ENCODE data around the gene PEMT.

PEMT gene

DNA sequence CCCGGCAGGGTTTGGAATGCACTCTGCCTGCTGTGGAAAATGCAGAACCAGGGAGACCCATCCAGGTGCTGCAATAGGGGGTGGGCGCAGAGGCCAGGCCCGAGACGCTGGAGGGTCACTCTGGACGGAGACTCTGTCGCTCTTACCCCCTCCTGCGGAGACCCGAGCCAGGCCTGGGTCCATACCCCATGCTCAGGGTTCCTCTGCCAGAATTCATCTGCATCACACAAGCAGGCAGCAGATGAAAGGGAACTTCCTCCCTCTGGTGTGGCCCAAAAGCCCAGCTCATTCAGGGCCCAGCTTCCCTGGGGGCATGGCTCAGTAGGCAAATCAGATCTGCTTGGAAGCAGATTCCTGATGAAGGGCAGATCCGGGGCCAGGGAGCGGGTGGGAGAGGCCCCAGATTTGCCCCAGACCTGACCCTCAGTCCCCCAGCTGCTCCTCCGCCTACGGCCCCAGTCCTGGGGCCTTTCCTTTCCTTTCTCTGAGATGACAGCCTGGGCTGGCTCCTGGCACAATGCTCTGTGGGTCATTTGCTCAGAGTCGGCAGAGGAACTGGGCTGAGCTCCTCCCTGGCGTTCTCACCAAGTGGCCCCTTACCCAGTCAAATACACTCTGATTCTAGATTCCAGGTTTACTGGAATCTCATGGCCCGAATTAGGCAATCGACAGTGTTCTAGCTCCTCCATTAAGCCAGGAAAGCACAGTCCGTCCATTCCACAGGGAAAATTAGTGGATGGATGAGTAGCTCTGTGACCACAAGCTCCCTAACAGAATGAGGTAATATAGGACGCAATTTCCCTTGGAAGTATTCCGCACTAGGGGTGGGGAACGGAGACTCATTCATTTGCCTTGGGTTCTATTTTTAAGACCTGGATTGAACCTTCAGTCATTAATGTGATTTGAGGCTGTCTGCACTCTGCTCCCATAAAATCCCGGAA lies 76.2 kb downstream of the PEMT start:
- DNase-seq (ENCODE audit: low spot score), result no peak

DNA sequence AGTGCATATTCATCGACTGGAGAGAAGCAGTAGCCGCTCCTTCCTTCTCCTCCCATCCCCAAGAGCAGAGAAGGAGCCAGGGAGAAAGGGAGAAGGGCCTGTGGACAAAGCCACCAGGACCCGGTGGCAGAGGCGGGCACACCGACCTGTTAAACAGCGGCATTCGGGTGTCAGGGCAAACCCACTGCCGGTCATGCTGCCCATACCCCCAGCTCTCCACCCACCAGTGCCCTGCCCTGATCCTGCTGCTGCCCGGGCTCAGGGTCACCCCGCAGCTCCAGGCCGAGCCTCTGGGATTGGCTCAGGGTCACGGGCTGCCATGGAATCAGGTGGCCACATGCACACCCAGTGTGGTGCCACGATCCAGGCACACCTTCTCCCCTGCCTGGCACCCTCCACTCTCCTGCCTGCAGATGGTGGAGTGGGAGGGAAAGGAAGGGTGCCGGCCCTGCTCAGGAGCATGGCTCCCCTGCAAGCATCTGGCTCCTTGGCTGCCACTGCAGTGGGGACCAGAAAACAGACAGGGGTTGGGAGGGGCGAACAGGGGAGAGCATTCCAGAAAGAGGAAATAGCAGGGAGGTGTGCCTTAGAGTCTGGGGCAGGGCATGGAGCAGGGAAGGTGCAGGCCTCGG lies 77.0 kb downstream of the PEMT start:
- no peak for DNase-seq (ENCODE audit: low spot score)

DNA sequence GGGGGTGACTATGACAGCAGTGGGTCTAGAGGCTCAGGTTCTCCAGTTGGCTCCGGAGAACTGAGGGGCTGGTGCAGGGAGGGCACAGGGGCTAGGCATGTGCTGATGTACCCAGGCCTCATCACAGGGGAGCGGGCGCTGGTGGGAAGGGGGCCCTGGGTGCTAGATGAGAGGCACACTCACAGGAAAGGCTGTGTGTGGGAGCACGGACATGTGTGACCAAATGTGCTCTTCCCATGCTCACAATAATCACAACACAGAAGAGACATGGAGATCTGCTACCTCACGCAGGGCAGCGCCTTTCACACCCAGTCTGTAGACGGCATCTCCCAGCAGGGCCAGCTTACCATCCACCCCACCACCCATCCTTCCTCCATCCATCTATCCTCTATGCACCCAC lies 77.9 kb downstream of the PEMT start:
- DNase-seq (ENCODE audit: low spot score), result no peak

DNA sequence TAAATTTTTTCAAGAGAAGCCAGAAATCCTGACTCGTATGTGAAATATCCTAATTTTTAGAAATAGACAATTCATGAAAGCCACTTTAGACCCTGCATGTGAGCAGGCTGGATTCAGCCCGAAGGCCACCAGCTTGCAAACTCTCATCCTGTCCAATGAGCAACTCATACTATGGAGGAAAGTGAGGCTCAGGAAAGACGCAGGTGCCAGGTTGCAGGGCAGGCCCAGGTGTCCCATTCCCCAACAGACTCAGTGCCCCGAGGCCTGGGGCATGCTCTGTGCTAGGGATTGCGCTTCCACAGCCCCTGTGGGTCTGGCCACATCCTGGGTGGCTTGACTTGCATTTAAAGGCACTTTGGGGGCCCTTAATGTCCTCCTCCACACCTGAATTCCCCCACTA lies 78.6 kb downstream of the PEMT start:
- no peak for DNase-seq (ENCODE audit: low spot score)

DNA sequence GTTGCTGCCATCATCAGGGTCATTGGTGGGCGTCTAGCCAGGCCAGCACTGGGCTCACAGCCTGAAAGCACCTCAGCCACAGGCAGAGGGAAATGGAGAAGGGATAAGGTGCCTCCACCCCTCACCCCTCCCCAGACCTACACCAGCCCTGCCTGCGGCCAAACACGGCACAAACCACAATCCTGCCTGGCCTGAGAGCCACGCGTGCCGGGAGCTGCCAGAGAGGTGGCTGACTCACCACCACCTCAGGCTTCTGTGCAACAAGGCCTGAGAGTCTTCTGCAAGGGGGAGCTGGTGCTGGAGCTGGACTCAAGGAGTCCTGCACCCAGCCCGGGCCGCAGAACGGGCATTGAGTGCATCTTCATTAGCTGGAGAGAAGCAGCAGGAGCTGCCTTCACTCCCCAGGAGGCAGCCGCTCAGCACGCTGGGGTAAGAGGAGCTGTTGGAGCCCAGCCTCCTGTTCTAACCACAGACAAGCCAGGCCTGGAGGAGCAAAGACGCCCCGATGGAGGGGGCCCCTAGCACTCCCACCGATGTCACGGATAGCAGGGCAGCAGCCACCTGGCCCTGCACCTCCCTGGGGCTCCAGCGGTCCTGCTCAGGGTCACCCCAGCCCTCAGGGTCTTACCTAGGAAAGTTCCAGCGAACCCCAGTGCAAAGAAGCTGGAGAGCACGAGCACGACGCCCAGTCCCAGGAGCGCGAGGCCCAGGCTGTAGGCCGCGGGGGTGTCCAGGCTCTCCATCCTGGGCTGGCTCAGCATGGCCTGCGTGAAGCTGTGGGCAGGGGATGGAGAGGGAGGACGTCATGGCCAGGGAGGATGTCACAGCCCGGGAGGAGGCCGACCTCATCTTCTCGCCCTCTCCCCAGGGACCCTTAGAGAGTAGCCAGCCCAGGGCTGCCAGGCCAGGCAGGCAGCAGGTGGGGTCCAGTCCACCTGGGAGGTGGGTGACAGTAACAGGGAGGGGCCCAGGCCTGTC lies 79.3 kb downstream of the PEMT start:
- DNase-seq (ENCODE audit: low spot score), result peak; percentile 97

DNA sequence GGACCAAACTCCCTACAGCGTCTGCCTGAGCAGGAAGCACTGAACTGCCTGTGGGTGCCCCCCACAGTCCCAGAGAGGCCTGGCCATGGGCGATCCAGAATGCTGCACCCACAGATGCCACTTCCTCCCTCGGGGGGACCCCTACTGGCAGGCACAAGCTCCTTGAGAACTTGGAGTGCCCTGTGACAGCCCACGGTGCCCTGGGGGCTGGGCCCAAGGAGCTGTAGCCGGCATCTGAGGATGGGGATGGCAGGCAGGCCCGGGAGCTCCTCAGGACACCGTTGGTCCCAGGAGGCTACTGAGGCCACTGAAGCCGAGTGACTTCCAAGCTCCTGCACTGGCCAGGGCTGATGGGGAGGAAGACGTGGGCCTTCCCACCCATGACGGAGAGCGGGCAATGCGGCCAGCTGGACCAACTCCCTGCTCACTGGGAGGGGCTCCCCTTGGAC lies 80.2 kb downstream of the PEMT start:
- DNase-seq (ENCODE audit: low spot score), result no peak

DNA sequence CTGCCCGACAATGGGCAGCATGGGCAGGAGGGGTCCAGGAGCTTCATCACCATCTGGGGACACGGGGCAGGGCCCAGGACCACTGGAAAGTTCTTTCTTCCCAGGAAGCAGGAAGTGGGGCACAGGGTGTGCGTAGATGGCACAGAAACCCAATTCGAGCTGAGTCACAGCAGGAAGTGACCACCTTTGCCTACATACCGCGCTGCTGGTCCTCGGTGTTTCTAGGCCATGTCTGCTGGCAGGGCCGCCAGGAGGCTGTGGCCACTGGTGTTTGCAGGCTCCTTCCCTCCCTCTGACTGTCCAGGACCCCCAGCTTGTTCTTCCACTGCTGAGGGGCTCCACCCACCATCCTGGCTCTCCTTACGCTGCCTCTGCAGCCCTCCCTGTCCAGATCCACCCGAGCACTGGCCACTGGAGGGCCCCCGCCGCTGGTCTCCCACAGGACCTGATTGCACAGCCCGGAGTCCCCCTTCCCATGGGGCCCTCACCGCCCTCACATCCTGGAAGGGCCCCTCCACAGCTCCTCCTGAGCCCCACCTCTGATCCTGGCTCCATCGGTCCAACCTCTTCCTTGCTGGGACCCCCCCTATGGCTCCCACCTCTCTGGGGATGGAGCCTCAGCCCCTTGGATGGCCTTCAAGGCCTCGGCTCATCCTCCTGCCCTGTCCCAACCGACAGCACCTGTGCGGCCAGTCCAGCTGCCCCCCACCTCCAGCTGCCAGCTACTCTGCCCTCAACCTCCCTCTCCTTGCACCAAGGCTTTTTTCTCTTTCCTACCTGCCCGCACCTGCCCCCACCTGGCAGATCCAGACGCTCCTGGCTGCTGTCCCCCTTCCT lies 80.8 kb downstream of the PEMT start:
- no peak for DNase-seq (ENCODE audit: low spot score)

DNA sequence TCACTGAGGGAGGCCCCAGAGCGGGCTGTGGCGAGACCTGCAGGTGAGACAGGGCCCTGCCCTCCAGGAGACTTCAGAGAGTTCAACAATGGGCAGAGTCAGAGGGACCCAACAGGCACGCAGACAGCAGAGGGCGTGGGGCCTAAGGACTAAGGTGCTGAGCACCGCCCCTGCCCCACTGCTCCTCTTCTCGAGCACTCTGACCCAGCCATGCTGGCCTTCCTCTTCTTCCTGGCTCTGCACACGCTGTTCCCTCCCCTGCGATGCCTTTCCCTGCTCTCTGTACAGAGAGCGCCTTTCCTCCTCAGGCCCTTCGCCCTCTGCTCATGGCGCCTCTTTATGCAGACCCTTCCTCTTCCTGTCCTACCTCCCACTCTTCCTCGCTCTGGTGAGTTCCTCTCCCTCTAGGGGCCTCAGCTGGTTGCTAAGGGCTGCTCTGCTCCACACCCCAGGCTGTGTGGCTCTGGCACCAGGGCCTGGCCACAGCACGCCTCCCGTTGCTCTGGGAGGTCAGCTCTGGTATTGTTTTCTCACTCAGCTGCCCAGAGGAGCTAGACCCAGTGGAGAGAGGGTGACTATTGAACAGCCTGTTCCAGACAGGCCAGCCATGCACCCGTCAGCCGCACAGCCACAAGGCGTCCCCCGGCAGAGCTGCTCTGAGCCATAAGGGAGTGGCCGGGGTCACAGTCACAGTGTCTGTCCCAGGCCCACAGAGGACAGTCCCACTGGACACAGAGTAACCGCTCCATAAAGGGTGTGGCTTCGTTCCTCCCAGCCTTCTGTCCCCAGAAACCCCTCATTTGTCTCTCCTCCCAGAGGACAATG lies 81.7 kb downstream of the PEMT start:
- no peak for DNase-seq (ENCODE audit: low spot score)

DNA sequence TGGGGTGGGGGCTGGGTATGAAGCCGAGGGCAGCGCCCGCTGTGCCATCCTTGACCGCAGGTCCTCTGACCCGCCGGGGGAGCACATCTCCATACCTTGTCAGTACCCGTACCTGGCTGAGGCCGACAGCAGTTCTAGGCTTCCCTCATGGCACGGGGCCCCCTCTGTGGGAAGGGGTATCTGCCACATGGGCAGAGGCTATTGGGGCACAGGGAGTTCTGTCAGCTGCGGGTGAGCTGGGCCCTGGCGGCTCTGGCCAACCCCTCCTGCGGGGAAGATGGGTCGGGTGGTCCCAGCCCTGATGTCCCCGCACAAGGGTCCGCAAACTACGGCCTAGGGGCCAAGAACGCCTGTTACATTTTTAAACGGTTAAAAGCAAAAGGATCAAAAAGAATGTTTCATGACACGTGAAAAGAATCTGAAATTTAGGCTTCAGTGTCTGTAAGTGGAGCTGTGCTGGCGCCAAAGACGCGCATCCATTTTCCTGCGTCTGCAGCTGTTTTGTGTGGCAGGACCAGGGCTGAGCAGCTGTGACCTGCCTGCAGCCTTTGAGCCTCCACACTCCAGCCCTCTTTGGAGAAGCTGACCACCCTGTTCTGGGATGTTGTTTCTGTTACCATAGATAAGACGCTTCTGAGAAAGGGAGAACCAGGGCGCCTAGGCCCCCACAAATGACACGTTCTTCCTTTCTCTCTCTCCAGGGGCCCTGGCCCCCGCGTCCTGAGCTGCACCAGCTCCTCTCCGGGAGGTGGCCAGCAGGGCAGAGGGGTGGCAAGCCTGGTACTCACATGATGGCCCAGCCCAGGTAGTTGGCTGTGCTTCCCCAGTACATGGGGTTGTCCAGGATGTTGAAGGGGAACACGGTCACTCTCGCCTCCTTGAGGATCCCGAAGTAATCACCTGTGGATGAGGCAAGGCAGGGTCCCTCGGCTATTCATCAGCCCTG lies 82.6 kb downstream of the PEMT start:
- DNase-seq (ENCODE audit: low spot score), result no peak

DNA sequence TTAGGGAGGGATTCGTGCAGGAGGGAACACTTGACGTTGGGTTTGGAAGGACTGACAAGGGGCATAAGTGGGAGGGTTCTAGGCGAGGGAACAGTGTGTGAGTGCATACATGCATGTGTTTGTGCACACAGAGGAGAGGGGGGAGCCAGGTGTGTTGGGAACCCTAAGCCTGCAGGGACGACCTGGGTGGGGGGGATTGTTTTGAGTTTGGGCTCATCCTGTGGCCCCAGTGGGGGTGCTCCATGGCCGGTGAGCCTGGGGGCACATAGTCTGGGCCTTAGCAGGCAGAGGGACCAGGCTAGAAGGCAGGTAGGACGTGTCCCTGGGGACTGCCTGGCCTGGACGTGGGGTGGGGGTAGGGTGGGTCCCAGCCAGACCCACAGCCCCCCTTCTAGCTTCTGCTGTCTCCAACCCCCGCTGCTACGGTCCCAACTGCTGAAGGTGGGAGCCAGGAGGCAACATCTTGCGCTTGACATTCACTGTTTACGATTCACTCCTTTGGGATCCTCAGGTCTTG lies 83.4 kb downstream of the PEMT start:
- no peak for DNase-seq (ENCODE audit: low spot score)

DNA sequence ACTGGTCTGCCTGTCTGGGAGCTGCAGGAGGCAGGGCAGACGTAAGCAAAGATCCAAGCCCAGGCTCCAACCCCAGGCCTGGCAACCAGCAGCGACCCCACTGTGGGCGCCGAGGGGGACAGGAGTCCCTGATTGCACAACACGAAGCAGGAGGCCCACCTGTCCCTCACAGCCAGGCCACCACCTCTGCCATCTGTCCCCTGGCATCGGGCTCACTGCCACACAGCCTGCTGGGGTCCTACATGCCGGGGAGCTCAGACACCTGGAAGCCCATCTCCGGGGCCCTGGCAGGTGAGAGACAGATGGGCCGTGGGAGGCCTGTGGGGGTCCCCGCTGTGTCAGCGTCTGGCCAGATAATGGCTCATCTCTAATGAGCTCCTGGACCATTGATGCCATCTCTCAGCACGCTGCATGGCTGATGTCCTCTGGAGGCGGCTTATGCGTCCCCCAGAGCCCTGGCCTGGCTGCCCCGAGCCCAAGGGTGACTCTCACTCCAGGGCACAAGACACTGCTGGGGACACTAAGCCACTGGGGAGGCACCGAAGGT lies 84.0 kb downstream of the PEMT start:
- no peak for DNase-seq (ENCODE audit: low spot score)

DNA sequence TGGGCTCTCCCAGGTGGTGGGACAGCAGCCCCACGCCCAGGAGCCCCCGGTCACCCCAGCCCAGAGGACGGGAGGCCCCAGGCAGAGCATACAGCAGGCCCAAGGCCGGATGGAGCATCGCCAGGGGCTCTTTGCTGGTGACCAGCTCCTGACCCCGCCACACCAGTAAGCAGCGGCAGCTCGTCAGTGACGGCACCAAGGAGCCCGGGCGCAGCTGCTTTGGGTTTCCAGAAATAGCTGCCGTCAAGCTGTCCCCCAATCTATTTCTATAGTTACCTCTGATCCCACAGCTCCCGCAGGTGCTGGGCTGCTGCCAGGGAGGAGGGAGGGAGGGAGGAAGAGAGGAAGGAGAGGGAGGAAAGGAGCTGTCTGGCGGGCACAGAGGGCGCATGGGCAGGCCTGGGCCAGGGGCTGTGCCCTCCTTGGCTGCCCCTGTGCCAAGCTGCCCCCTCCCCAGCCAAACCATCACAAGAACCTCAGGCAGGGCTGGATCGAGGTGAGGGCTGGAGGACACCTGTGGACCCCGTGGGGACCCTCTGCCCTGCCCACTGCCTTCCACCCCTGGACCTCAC lies 84.5 kb downstream of the PEMT start:
- no peak for DNase-seq (ENCODE audit: low spot score)

DNA sequence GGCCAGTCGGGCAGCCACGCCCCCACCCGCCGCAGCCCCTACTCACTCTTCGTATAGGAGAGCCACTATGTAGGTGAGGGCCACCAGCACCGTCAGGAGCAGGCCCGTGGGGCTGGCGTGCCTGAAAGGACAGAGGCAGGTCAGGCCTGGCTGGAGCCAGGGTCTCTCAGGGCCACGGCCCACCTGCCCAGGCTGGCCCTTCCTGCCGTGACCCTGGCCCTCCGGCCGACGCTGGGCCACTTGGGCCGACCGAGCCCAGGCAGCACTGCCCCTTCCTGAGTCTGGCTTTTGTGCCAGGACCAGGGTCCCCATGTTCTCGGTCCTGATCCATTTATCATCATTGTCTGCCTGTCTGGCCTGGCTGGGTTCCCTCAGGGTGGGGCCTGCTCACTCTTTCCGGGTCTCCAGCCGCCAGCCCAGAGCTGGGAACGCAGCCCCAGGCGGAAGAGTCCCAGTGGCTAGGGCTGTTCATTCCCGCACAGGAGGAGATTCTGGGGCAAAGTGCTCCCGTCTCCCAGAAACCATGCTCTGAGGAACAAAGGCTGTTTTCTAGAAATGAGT lies 85.2 kb downstream of the PEMT start:
- no peak for DNase-seq (ENCODE audit: low spot score)

DNA sequence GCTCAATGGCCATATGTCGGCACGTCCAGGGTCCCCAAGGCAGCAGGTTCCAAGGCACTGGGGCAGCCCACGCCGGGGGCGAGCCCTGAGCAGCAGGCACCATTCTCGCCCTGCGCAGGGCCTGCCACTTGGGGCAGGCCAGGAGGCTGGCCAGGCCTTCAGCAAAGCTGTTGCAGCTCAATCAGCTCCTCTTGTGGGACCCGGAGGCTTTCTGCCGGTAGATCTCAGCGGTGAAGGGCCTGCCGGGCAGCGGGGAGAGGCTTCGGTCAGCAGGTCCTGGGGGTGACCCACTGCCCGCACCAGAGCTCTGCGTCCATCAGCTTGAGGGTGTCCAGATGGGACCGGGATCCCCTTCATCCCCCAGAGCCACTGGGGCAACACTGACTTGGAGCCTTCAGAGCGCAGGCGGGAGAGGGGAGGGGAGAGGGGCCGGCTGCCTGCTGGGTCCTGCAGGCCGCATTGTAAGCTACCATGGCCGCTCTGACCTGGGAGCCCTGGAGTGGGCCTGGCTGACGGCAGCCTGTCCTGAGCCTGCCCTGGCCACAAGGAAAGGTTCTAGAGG lies 85.8 kb downstream of the PEMT start:
- DNase-seq (ENCODE audit: low spot score), result no peak

DNA sequence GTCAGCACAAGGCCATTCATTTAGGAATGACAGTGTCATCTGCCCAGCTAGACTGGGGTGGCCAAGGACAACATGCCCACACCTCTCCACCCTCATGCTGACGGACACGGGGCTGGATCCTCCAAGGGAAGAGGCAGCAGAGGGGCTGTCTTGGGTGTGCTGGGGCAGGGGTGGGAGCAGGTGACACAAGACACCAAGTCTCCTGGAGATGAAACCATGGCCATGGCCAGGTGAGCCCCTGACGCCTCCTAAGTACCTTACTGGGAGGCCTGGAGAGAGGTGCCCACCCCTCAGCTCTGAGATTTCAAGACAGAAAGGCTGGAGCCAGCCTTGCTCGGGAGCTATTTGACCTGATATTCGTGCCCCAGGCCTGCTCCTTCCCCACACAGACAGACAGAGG lies 86.4 kb downstream of the PEMT start:
- no peak for DNase-seq (ENCODE audit: low spot score)

DNA sequence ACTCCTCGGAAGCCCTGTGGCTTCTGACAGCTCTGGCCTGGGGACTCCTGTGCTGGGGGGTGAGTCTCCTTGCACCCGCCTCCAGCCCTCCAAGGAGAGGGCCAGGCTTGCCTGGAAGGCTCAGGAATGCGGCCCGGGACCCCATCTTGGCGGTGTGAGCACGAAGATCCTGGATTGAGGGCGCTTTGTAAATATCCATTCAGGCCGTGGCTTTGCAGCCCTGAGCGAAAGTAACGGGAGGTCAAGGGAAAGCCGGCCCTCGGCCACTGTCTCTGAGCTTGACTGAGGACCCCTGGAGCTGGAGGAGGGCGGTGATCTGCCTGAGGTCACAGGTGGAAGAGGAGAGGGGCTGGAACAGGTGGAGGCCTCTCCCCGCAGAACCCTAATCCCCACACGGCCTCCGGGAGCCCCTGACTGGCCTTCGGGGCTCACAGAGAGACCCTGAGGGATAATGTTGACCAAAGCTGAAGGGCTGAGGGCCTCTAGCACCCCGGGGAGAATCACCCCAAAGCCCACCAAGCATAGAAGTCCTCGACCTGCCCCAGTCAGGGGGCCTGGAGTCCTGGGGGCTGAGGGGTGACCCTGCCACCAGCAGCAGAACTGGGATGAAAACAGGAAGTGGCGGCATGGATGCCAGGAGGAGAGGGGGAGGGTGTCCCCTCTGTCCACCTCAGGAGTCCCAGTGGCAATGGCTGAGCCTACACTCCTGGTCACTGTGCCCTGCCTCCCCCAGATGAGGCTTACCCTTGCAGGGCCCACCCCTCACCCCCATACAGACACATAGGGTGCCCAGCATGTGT lies 87.0 kb downstream of the PEMT start:
- DNase-seq (ENCODE audit: low spot score), result no peak

DNA sequence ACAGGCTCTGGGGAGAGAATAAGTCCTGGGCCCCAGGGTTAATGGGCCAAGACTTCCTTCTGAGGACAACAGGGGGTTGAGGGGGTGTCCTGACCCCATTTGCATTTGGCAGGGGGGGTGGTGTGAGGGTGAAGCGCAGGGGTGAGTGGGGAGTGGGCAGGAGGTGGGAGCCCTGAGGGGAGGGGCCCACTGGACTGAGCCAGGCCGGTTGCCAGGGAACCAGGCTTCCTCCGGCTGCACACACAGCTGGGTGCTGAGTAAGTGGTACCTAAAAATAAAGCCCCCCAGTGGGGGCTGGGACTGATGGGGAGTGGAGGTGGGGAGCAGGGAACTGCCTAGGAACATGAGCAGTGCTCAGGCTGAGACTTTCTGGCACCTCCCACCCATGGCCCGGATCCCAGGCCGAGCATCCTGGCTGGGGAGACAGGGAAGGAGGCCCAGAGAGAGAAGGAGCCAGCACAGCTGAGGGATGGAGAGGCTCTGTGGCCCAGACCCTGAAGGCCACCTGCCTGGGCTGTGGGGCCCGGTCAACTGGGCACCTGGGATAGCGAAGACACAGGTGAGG lies 87.9 kb downstream of the PEMT start:
- no peak for DNase-seq (ENCODE audit: low spot score)

Measured in hepatic stellate cell (primary cell).